ENCODE data around the gene COL27A1. TPM values are rescaled to one million over a fixed set of nuclear protein-coding genes. Genes with fewer than 3 reads are reported as not detected.

The COL27A1 gene
- total RNA-seq, 1 experiment from 2014 or later: 20.1 TPM

DNA sequence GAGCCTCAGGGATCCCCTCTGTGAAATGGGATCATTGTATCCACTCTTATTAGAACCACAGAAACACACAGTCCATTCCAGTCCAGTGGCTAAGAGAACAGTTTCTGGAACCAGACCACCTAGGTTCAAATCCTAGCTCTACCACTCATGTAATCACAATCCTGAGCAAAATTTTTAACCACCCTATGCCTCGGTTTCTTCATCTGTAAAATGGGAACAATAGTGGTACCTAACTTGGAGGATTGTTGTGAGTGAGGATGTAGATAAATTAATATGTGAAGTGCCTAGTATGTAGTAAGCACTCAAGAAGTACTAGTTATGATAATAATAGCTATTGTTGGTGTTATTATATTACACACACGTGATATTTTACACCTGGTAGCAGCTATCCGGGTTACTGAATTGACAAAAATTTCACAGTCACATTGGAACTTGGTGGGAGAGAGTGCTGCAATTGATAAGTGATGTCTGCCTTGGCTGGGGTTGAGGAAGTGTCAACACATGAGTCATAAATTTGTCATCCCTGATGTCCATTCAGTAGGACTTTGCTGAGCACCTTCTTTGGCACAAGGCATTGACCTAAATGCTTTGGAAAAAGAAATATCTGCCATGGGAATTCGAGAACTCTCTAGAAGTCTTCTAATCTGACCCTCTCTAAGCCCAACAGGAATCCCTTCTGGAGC, 68.4 kb downstream of the COL27A1 start:
- no peak overlapping the region for H3K27ac Mint-ChIP-seq (ENCODE audit: unreplicated experiment)
- no peaks in the 10 kb centered on the region for H3K36me3 Mint-ChIP-seq (ENCODE audit: insufficient read depth, unreplicated experiment)
- no peaks in the 10 kb centered on the region for H3K9me3 Mint-ChIP-seq (ENCODE audit: low read depth, unreplicated experiment)
- CTCF ChIA-PET: interaction anchor here (1.1 to 1.5 kb wide), 2 partner anchors 9 to 141 kb away, joined by 3 read pairs; no protein-coding TSS in a partner anchor
- peak; percentile 9 for DNase-seq
- no peak overlapping the region for H3K4me3 Mint-ChIP-seq (ENCODE audit: low read depth, unreplicated experiment)
- BruUV-seq (replicated peaks): no TSS peak
- no peaks in the 10 kb centered on the region for H3K27me3 Mint-ChIP-seq (ENCODE audit: unreplicated experiment)
- TF ChIP-seq, protein P1, sequence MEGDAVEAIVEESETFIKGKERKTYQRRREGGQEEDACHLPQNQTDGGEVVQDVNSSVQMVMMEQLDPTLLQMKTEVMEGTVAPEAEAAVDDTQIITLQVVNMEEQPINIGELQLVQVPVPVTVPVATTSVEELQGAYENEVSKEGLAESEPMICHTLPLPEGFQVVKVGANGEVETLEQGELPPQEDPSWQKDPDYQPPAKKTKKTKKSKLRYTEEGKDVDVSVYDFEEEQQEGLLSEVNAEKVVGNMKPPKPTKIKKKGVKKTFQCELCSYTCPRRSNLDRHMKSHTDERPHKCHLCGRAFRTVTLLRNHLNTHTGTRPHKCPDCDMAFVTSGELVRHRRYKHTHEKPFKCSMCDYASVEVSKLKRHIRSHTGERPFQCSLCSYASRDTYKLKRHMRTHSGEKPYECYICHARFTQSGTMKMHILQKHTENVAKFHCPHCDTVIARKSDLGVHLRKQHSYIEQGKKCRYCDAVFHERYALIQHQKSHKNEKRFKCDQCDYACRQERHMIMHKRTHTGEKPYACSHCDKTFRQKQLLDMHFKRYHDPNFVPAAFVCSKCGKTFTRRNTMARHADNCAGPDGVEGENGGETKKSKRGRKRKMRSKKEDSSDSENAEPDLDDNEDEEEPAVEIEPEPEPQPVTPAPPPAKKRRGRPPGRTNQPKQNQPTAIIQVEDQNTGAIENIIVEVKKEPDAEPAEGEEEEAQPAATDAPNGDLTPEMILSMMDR (IDR thresholded peaks at IDR 0.05; ENCODE audit: unreplicated experiment): no peak
- no peaks in the 10 kb centered on the region for H3K4me1 Mint-ChIP-seq (ENCODE audit: low read depth, unreplicated experiment)
- intact Hi-C loops (cut with micrococcal nuclease; ENCODE audit: unreplicated experiment): no loop called here

DNA sequence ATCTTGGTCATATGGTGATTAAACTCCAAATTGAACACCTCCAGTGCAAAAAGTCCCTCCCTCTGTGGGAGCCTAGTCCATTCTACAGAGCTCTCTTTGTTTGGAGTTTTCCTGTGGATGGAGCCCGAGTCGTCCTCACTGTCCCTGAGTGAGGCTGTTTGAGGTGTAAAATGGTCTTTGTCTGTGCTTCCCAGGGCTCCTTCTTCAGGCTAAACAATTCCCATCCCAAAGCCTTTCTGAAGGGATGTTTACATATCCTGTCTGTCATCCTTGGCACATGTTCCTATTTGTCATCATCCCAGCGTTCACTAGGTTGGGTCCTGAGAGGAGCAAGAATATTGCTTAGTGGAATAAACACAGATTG, 68.9 kb downstream of the COL27A1 start:
- intact Hi-C loops (cut with micrococcal nuclease; ENCODE audit: unreplicated experiment): no loop called here
- Mint-ChIP-seq H3K27ac (ENCODE audit: unreplicated experiment) (no peak overlapping the region), H3K4me1 (ENCODE audit: low read depth, unreplicated experiment) (no peaks in the 10 kb centered on the region), H3K36me3 (ENCODE audit: insufficient read depth, unreplicated experiment) (no peaks in the 10 kb centered on the region), H3K27me3 (ENCODE audit: unreplicated experiment) (no peaks in the 10 kb centered on the region), H3K9me3 (ENCODE audit: low read depth, unreplicated experiment) (no peaks in the 10 kb centered on the region), H3K4me3 (ENCODE audit: low read depth, unreplicated experiment) (no peak overlapping the region)
- DNase-seq: no peak
- no TSS peak for BruUV-seq (replicated peaks)
- TF ChIP-seq, protein P1 (IDR thresholded peaks at IDR 0.05; ENCODE audit: unreplicated experiment): no peak
- CTCF ChIA-PET: interaction anchor here (1.5 kb wide), 1 partner anchor 142 kb away, joined by 3 read pairs; no protein-coding TSS in a partner anchor

DNA sequence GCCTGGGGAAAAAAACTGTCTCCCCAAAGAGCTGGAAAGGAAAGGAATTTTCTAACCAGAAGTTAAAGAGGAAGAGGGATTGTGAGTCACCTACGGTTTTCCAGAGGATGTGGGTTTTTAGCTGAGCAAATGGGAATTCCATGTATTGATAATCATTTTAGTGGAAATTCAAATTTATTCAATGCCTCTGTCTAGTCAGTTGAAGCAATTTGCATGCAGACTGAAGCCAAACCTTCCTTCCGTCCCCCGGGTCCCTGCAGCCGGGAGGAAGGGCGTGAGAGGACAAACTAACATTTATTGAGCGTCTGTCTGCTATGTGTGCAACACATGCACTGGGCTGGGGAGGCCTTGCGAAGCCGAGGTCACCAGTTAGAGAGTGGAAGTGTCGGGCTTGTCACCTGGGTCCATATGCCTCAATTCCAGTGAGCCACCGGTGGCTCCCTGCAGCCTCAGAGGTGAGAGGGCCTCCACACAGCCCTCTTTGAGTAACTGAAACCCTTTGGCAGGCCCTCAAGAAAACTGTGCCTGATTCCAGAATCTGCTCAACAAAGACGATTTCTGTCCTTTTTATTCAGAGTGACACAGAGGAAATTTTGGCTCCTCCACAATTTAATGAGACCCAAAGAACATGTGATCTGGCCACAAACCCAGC, 70.3 kb downstream of the COL27A1 start:
- H3K27me3 Mint-ChIP-seq (ENCODE audit: unreplicated experiment): no peaks in the 10 kb centered on the region
- BruUV-seq (replicated peaks): no TSS peak
- H3K9me3 Mint-ChIP-seq (ENCODE audit: low read depth, unreplicated experiment): no peaks in the 10 kb centered on the region
- CTCF ChIA-PET: no interaction called here
- H3K4me1 Mint-ChIP-seq (ENCODE audit: low read depth, unreplicated experiment): no peaks in the 10 kb centered on the region
- no peak for DNase-seq
- TF ChIP-seq, protein P1 (IDR thresholded peaks at IDR 0.05; ENCODE audit: unreplicated experiment): no peak
- no peaks in the 10 kb centered on the region for H3K36me3 Mint-ChIP-seq (ENCODE audit: insufficient read depth, unreplicated experiment)
- intact Hi-C loops (cut with micrococcal nuclease; ENCODE audit: unreplicated experiment): no loop called here
- no peak overlapping the region for H3K27ac Mint-ChIP-seq (ENCODE audit: unreplicated experiment)
- H3K4me3 Mint-ChIP-seq (ENCODE audit: low read depth, unreplicated experiment): no peak overlapping the region

DNA sequence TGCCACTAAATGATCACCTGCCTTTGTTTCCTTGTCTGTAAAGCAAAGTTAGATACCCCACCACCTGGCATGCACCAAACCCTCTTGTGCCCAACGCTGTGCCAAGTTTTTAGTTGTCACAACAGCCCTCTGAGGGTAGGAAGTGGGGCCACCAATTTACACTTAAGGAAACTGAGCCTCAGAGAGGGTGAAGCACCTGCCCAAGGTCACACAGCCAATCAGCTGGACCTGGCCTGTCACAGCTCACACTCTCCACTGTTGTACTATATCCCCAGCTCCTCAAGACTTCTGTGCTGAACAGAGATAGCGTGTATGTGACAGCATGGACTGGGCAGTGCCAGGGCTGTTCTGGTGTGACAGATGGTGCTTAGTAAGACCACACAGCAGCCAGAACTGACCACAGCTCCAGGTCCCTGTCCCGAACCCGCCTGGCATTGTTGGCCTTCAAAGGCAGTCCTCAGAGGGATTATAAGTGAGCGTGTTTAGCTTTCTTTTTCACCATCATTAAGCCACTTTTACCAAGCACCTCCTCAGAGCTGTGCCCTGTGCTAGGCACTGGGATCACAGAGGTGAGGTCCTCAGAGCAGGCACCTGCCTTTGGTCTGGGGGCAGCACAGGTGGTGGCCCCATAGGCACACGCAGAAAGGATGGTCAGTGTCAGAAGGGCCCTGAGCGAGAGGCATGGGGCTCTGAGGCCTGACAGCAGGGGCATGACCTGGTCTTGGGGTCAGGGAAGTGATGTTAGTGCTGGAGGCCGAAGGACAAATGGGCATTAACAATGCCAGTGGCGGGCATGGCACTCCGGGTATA, 71.1 kb downstream of the COL27A1 start:
- CTCF ChIA-PET: no interaction called here

More for the DNA sequence above, 71.1 kb downstream of the COL27A1 start:
- Mint-ChIP-seq H3K27me3 (ENCODE audit: unreplicated experiment) (no peaks in the 10 kb centered on the region), H3K36me3 (ENCODE audit: insufficient read depth, unreplicated experiment) (no peaks in the 10 kb centered on the region), H3K9me3 (ENCODE audit: low read depth, unreplicated experiment) (no peaks in the 10 kb centered on the region), H3K4me1 (ENCODE audit: low read depth, unreplicated experiment) (no peaks in the 10 kb centered on the region), H3K27ac (ENCODE audit: unreplicated experiment) (no peak overlapping the region), H3K4me3 (ENCODE audit: low read depth, unreplicated experiment) (no peak overlapping the region)
- no TSS peak for BruUV-seq (replicated peaks)
- intact Hi-C loops (cut with micrococcal nuclease; ENCODE audit: unreplicated experiment): no loop called here
- DNase-seq: no peak
- TF ChIP-seq, protein P1 (IDR thresholded peaks at IDR 0.05; ENCODE audit: unreplicated experiment): no peak
